ENCODE results near the gene THBS1.

Gene THBS1

DNA sequence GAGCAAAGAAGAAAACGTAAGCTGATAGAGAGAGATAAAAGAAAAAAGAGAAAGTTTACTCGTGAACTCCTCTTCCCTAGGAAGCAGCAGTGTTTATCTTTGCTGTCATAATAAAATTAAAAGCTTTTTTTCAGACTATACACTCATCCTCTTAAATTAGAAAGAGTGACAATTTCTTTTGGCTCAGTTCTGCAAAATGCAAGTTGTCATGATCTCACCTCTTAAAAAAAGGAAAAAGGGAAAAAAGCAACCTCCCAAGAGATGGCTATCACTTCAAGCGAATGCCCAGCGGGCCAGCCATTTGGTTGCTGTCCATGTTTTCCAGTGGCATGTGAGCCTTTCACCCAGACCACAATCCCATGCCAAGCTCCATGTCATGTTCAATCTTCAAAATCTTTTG is 7.0 kb upstream of the THBS1 start:
- DNase-seq (ENCODE audit: low read depth, low spot score), result no peak

DNA sequence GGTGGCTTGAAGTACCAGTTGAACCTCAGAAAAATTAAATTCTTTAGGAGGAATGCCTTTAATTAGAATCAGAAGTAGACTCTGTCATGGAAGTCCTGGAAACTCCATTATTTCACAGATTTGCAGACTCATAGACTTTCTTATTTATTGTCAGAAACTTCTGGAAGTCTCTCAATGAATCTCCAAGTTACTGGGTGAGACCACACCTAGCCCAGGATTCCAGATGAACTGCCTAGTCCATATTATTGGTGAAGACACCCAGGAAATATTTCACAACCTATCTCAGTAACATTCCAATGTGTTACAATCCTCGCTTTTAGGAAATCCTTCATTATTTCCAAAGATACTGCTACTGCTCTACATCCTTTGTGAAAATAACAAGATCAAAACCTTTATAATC is 6.5 kb upstream of the THBS1 start:
- DNase-seq (ENCODE audit: low read depth, low spot score), result no peak

DNA sequence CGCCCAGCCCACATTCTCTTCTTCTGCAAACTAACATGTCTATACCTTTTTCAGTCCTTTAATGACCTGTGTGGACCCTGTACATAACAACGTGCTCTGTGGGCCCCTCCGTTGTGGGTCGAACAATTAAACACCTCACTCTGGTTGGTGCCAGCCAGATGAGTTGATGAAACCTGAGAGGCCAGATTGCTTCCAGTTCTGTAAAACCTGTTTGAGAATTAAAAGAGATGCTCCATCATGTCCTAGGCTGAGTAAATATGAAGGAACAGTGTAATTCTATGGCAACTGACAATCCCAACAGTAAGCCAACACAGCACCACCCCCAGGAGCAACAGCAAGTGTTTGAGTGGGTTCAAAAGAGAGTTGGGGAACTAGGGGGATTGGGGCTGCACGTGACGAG is 5.7 kb upstream of the THBS1 start:
- DNase-seq (ENCODE audit: low read depth, low spot score), result no peak

DNA sequence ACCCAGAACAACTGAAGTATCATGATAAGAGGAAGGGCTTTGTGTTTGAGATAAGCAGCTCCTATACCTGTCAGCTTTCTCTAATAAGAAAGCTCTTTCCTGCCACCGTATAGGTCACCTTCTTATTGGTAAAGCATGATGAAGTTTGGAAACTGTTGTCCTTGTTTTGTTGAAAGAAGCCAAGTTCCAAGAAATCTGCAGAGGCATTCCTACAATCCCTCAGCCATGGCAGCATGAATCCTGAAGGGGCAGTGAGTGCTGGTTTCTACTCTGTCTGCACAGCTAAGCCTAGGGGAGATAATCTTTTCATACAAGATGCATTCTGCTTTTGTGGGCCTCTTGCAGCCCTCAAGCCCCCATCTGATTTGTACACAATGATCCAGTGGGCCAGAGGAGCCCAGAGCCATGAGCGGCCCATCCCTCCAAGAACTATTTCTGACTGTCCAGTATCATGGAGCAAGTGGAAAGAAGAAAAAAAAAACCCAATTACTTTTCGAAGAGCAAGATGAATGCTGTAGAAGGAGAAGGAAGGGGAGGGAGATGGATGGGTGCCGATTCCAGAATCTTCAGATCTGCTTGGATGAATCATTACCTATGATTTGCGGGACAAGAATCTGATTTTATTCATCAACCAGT is 1.9 kb upstream of the THBS1 start:
- DNase-seq (ENCODE audit: low read depth, low spot score), result peak; percentile 56

DNA sequence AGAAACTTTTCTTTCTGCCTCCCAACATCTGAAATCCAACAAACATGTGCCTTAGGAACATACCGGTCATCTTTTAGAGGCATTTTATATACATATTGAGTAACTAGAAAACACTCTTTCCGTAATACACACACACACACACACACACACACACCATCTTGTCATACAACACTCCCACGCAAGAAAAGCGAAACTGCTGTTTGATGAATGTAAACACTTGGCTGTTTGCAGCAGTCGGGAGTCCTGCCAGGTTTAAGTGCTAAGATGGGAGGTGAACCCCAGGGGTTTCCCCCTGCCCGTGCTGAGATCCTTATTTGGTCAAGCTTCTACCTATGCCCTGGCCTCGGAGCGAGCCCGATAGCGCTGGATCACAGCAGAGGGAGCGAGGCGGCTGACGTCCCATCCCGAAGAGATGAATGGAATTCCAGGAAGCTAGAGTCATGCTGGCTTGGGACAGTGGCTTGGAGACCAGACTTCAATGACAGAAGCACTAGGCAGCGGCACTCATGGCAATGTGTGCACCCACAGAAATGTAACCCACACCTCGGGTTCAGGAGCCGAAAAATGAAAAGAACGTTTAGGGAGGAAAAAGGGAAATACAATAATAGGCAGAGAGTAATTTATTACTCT is 1.3 kb upstream of the THBS1 start:
- DNase-seq (ENCODE audit: low read depth, low spot score), result peak; percentile 95

DNA sequence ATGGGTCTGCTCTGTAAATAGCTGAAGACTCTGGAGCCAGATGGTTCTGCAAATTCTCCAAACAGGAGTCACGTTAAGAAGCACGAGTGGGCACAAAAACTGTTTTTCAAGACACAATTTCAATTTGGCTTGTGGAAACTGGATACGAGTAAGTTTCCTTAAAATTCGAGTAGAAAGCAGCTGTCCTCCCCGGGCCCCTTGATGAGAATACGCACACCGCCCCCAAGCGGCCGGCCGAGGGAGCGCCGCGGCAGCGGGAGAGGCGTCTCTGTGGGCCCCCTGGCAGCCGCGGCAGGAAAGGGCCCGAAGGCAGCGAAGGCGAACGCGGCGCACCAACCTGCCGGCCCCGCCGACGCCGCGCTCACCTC is 778 bp upstream of the THBS1 start:
- peak; percentile 98 for DNase-seq (ENCODE audit: low read depth, low spot score)

DNA sequence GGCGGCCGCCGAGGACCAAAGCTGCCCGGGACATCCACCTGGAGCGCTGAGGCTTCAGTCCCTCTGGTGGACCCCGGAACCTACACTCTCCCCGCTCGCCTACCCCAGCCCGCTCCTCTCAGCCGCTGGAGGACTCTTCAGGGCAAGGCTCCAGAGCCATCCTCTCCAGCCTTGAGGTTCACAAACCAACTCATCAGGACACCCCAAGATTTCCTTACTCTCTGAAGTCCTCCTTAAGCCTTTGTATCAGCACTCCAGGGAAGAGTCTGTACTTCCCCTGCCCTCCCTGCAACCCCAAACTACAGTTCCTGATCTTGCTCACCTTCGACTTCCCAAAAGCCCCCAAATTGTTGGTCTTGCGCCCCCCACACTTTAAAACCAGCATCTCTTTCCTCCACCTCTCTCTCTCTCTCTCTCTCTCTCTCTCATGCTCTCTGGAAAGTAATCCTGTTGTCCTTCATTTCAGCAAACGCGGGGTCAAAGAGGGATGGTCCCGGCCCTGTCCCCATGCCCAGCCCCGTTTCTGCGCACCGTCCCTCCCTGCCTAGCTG is 438 bp downstream of the THBS1 start:
- no peak for DNase-seq (ENCODE audit: low read depth, low spot score)

DNA sequence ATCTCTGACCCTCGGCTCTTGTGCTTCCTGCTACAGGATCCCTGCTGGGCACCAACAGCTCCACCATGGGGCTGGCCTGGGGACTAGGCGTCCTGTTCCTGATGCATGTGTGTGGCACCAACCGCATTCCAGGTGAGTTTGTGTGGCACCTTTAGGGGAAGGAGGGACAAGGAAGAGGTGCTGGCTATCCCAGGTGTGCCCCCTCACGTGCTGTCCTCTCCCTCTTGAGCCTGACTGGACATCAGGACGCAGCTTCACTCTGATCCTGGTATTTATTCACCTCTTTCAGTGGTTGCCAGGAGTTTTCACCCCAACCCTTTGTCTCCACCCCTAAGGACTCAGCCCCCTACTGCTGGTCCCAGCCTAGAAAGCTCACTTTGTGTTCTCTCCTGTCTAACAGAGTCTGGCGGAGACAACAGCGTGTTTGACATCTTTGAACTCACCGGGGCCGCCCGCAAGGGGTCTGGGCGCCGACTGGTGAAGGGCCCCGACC is 960 bp downstream of the THBS1 start:
- DNase-seq (ENCODE audit: low read depth, low spot score), result peak; percentile 74

DNA sequence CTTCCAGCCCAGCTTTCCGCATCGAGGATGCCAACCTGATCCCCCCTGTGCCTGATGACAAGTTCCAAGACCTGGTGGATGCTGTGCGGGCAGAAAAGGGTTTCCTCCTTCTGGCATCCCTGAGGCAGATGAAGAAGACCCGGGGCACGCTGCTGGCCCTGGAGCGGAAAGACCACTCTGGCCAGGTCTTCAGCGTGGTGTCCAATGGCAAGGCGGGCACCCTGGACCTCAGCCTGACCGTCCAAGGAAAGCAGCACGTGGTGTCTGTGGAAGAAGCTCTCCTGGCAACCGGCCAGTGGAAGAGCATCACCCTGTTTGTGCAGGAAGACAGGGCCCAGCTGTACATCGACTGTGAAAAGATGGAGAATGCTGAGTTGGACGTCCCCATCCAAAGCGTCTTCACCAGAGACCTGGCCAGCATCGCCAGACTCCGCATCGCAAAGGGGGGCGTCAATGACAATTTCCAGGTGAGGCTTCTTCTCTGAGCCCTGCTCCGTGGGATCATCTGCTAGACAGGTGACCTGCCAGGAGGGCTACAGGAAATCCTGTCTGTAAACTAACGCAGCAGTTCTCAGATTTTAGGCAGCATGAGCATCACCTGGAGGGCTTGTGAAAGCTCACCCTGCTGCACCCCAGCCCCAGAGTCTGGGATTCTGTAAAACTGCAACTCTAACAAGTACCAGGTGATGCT is 1.6 kb downstream of the THBS1 start:
- DNase-seq (ENCODE audit: low read depth, low spot score), result peak; percentile 62

DNA sequence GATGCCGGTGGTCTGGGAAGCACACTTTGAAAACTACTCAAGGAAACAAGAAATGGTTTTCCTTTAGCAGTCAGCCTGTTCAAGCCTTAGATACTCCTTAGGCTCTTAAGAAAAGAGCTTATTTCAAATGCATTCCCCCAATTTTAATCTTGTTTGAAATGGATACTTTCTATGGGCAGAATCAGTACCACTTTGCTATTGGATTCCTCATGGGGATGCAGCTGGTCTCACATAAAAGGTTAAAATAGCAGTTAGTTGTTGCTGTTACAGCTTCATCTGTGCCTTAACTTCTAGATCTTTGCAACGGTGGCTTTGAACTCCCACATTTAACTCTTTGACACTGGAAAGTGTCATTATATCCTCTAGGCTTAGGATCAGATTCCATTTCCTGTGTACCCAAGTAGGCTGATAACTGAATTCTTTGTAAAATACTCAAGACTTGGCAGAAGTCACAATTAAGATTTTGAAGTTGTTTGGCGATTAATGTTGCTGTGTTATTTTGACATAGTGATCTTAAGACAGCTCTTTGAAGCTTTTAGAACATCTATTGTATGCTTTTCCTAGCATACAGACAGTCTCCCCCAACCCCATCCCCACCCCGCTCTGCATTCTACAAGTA is 2.2 kb downstream of the THBS1 start:
- DNase-seq (ENCODE audit: low read depth, low spot score), result peak; percentile 31

DNA sequence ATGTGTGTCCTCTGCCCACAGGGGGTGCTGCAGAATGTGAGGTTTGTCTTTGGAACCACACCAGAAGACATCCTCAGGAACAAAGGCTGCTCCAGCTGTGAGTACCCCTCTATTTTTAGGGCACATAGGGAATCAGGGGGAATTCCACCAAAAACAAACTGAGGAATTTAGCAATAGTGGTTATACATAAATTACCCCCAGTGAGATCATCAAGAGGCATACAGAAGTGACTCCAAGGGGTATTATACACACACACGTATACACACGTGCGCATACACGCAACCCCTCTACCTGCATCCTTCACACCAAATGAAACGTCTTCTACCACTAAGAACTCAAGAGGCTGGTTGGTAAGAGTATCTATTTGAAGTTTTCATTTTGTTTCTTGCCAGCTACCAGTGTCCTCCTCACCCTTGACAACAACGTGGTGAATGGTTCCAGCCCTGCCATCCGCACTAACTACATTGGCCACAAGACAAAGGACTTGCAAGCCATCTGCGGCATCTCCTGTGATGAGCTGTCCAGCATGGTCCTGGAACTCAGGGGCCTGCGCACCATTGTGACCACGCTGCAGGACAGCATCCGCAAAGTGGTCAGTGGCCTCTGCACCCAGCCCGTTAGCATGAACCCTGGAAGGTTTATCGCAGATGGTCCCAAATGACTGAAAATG is 2.9 kb downstream of the THBS1 start:
- peak; percentile 66 for DNase-seq (ENCODE audit: low read depth, low spot score)

DNA sequence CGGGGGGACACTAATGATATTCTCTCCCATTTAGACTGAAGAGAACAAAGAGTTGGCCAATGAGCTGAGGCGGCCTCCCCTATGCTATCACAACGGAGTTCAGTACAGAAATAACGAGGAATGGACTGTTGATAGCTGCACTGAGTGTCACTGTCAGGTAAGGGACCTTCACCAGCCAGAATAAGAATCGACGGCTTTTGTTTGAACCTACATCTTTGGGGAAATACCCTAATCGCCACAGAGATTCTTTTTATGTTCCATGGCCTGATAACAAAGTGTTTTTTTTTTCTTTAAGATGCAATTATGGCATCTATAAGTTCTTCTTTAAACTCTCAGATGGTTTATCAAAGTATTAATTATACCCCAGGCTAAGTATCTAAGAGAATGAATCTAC is 3.4 kb downstream of the THBS1 start:
- no peak for DNase-seq (ENCODE audit: low read depth, low spot score)

DNA sequence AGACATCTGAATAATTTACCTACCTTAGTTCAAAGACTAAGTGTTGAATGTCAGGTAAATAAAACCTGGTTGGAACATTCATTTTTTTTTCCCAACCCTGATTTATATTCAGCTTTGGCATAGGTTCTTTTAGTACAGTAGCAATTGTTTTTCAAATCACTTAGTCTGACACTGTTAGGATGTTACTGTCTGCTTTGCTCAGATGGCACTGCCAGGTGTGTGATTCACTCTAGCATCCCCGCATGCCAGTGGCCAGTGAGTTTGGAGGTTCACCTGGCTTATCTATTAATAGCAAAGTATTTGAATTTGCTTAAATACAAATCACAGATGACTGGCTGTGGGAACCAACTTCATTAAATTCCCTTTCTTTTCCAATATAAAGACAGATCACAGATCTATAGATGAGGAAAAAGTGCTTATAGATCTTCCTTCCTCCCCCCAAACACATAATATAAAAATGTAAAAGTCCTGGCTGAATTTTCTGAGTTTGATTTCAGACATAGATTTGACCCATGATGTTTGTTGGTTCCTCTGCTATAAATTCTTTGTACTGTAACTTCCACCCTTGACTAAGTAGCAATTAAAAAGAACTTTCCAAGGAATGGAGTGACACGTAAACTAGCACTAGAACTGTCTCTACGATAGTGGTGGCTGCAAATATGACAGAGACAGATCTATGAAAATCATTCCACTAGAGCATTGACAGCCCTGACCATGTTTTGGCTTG is 3.9 kb downstream of the THBS1 start:
- peak; percentile 17 for DNase-seq (ENCODE audit: low read depth, low spot score)

DNA sequence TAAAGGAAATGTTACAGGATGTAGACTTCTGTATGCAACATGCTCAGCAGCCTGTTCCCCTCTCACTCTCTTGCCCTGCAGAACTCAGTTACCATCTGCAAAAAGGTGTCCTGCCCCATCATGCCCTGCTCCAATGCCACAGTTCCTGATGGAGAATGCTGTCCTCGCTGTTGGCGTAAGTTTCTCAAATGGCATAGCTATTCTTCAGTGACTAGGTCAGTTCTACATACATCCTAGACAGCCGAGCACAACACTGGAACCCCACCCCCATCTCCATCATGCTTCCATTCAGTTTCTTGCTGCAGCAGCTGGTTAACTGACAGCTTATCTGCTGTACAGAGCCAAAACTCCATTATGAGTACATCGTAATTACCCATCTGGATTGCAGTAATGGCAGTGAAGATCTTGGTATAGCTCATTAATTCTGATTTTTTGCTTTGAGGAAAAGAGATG is 4.5 kb downstream of the THBS1 start:
- peak; percentile 36 for DNase-seq (ENCODE audit: low read depth, low spot score)

DNA sequence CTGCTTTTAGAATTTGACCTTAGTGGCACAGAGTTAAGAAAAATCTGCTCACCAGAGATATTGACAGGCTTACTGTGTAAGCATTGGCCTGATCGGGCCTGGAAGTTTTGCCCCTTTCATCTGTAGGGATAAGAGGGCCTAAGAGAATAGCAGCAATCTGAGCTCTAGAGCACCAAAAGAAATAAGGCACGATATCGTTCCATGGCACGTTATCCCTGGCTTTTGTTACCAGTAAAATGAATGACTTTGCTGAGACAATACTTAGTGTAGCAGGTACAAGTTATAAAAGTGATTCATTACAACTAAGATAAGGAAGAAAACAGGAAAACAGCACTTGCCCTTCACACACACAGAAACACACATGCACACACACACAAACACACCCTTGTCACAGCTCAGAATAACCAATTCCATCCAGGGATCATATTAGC is 5.0 kb downstream of the THBS1 start:
- DNase-seq (ENCODE audit: low read depth, low spot score), result peak; percentile 27

DNA sequence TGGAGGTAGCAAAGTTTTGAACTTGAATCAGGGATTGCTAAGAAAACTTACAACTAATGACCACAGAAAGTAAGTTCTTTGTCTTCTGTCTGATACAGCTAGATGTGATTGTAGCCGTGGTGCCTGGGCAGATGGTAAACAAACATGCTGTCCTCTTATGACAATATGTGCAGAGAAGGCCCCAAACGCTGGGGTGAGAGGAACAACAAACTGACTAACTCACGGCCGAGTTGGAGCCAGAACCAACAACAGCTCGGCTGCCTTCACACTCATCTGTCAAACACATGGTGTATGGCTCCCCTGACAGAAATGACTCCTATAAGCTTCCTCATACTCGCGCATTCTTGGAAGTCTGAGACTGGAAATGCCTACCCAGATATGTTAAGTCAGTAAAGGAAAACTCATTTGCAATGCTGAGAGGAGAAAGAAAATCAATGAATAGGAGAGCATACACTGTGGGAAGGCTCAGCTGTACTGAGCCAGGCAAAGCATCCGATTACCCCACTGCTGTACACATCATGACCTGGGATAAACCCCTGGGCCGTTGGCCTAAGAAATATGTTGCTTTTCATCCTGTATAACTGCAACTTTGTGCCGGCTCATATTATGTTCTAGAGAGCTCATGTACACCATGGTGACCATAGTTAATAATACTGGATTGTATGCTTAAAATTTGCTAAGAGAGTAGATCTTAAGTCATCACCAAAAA is 5.7 kb downstream of the THBS1 start:
- peak; percentile 66 for DNase-seq (ENCODE audit: low read depth, low spot score)

DNA sequence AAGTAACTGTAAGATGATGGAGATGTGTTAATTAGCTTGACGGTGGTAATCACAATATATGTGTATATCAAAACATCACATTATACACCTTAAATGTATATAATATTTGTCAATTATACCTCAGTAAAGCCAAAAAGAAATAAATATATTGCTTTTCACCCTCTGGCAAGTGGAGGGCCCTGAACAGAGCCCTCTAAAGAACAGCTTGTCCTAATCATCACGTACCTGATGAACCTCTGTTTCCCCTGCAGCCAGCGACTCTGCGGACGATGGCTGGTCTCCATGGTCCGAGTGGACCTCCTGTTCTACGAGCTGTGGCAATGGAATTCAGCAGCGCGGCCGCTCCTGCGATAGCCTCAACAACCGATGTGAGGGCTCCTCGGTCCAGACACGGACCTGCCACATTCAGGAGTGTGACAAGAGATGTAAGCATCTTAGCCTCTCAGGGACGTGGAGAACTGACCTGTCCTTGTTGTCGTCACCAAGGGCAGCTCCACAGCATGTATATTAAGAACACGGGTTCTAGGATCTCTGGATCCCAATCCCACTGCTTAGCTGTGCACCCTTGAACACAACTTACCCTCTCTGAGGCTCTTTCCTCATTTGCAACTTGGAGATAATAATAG is 6.3 kb downstream of the THBS1 start:
- DNase-seq (ENCODE audit: low read depth, low spot score), result peak; percentile 49

DNA sequence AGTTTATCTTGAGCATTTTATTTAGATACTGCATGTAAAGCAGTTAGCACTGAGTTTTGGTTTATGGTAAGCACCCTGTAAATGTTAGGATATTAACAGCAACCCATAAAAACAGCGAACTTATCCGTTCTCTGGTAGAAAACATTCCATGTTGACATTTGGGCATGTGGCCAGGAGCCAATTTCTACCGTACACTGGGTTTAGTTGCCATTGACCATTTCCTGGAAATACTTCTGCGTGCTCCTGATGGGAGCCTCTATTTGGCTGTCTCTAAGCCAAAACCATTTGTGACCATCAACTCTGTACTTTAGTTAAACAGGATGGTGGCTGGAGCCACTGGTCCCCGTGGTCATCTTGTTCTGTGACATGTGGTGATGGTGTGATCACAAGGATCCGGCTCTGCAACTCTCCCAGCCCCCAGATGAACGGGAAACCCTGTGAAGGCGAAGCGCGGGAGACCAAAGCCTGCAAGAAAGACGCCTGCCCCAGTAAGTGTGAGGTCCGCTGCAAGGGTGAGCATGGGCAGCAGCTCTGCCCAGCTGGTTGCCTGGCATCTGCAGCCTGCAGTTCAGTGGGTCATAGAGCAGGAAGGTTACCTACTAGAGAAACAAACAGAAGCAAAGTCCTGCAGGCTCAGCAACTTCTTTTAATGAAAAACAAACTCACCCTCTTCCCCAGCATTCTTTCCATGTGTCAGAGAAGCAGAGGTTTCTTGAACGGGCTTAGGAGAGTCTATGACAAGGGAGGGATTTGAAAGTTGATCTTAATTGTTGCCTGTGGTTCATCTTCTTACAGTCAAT is 7.1 kb downstream of the THBS1 start:
- DNase-seq (ENCODE audit: low read depth, low spot score), result no peak

Data from astrocyte of the hippocampus (primary cell).